Pulmonary artery endothelial cell (primary cell): Measurements from ENCODE around the gene PSTPIP1. TPM values are rescaled to one million over a fixed set of nuclear protein-coding genes. Genes with fewer than 3 reads are reported as not detected.

Experiments used
- DNase-seq: peaks from one replicate; pipeline ENCODE4 v3.0.0-alpha.2; 2011; ENCODE audit warnings: low read depth, low spot score
- total RNA-seq: library from RNA; depleted of rRNA; stranded (reverse); fragments of >200 nt; gene quantifications from 2 replicates; pipeline ENCODE4 v1.2.3, GENCODE V29; 2014

PSTPIP1 gene
- total RNA-seq, 1 donor from 2014 or later = 3.2 TPM

GRCh38 chr15:77042245-77042919, 47.5 kb downstream of the PSTPIP1 start:
- no peak for DNase-seq

- DNase-seq = no peak
Observed at GRCh38 chr15:77042955-77043920, 48.3 kb downstream of the PSTPIP1 start.

GRCh38 chr15:77044228-77045042, 49.5 kb downstream of the PSTPIP1 start:
- DNase-seq = no peak

GRCh38 chr15:77045985-77046384, 51.1 kb downstream of the PSTPIP1 start:
- DNase-seq = no peak

GRCh38 chr15:77046704-77047412, 51.9 kb downstream of the PSTPIP1 start:
- no peak for DNase-seq

GRCh38 chr15:77048135-77048876, 53.4 kb downstream of the PSTPIP1 start:
- no peak for DNase-seq

- no peak for DNase-seq
Observed at GRCh38 chr15:77052556-77052955, 57.6 kb downstream of the PSTPIP1 start.

- DNase-seq = no peak
Observed at GRCh38 chr15:77053709-77054108, 58.8 kb downstream of the PSTPIP1 start.

- no peak for DNase-seq
Observed at GRCh38 chr15:77057072-77057471, 62.1 kb downstream of the PSTPIP1 start.

- DNase-seq = no peak
Observed at GRCh38 chr15:77057685-77058084, 62.8 kb downstream of the PSTPIP1 start.

GRCh38 chr15:77058468-77058867, 63.5 kb downstream of the PSTPIP1 start:
- no peak for DNase-seq

GRCh38 chr15:77059786-77060361, 64.9 kb downstream of the PSTPIP1 start:
- no peak for DNase-seq

- DNase-seq = no peak
Observed at GRCh38 chr15:77060546-77060945, 65.6 kb downstream of the PSTPIP1 start.

GRCh38 chr15:77063249-77063648, 68.3 kb downstream of the PSTPIP1 start:
- DNase-seq = no peak

- no peak for DNase-seq
Observed at GRCh38 chr15:77064063-77064462, 69.1 kb downstream of the PSTPIP1 start.

- DNase-seq = peak; percentile 52
Observed at GRCh38 chr15:77064539-77065308, 69.8 kb downstream of the PSTPIP1 start.

GRCh38 chr15:77066971-77067690, 72.2 kb downstream of the PSTPIP1 start:
- peak; percentile 46 for DNase-seq

GRCh38 chr15:77067691-77068367, 72.9 kb downstream of the PSTPIP1 start:
- DNase-seq = no peak
